Measurements from ENCODE around the gene CCNY. TPM values are rescaled to one million over a fixed set of nuclear protein-coding genes. Genes with fewer than 3 reads are reported as not detected.
"Not testable (repeated sequence)": the region's sequence is repeated elsewhere in the genome, so short reads cannot be mapped to it uniquely, and the experiment has no call there.

The CCNY gene
- total RNA-seq, 1 donor from 2014 or later: 29.4 TPM

- no peak for DNase-seq
Observed at GRCh38 chr10:35334297-35334696, 2.0 kb upstream of the CCNY start.

GRCh38 chr10:35335133-35336083 lies 901 bp upstream of the CCNY start:
- no peak for DNase-seq

GRCh38 chr10:35336921-35337823 lies 863 bp downstream of the CCNY start:
- DNase-seq: no peak

- DNase-seq: no peak
Observed at GRCh38 chr10:35339942-35340341, 3.6 kb downstream of the CCNY start.

GRCh38 chr10:35340975-35341374 lies 4.7 kb downstream of the CCNY start:
- DNase-seq: no peak

GRCh38 chr10:35341521-35341920 lies 5.2 kb downstream of the CCNY start:
- DNase-seq: no peak

- no peak for DNase-seq
Observed at GRCh38 chr10:35342183-35342753, 6.0 kb downstream of the CCNY start.

GRCh38 chr10:35343739-35344138 lies 7.4 kb downstream of the CCNY start:
- DNase-seq: no peak

GRCh38 chr10:35345383-35345742 lies 9.1 kb downstream of the CCNY start:
- no peak for DNase-seq

- DNase-seq: no peak
Observed at GRCh38 chr10:35346248-35346647, 9.9 kb downstream of the CCNY start.

GRCh38 chr10:35347121-35347562 lies 10.8 kb downstream of the CCNY start:
- no peak for DNase-seq

GRCh38 chr10:35347899-35348608 lies 11.7 kb downstream of the CCNY start:
- no peak for DNase-seq

GRCh38 chr10:35348609-35349388 lies 12.5 kb downstream of the CCNY start:
- no peak for DNase-seq

- DNase-seq: no peak
Observed at GRCh38 chr10:35349389-35349915, 13.1 kb downstream of the CCNY start.

- no peak for DNase-seq
Observed at GRCh38 chr10:35351021-35351420, 14.7 kb downstream of the CCNY start.

GRCh38 chr10:35352097-35352496 lies 15.8 kb downstream of the CCNY start:
- no peak for DNase-seq

GRCh38 chr10:35352512-35352911 lies 16.2 kb downstream of the CCNY start:
- DNase-seq: no peak

- no peak for DNase-seq
Observed at GRCh38 chr10:35353395-35353794, 17.1 kb downstream of the CCNY start.

GRCh38 chr10:35353805-35354204 lies 17.5 kb downstream of the CCNY start:
- no peak for DNase-seq

- not testable (repeated sequence) for DNase-seq
Observed at GRCh38 chr10:35354257-35354656, 17.9 kb downstream of the CCNY start.
